GM23338 (cell line): Measurements from ENCODE around the gene FRMPD1. TPM values are rescaled to one million over a fixed set of nuclear protein-coding genes. Genes with fewer than 3 reads are reported as not detected.

ENCODE experiments used
- ATAC-seq: fragments of 200-7000 bp; cut with Tn5 transposase; 3 replicates; pipeline ENCODE4 v1.9.1; 2020
- DNase-seq: peaks from one replicate; pipeline ENCODE4 v3.0.0-alpha.2; 2015; ENCODE audit warnings: low spot score
- H2AFZ ChIP-seq: fragments of 200-600 bp; sonication (generic); 2 replicates; pipeline ENCODE4 v1.8.0; 2016; ENCODE audit warnings: antibody characterized with exemption, mild to moderate bottlenecking, moderate library complexity
- H3F3A ChIP-seq: fragments of 200-600 bp; sonication (generic); replicated peaks from 2 replicates; pipeline ENCODE4 v1.8.0; 2017; ENCODE audit warnings: antibody characterized with exemption, mixed run types, low read depth
- H3K27ac ChIP-seq: fragments of 200-600 bp; sonication (generic); 2 replicates; pipeline ENCODE4 v1.6.1; 2016; ENCODE audit warnings: low read depth
- H3K27me3 ChIP-seq: fragments of 200-600 bp; sonication (generic); 2 replicates; pipeline ENCODE4 v1.8.0; 2016; ENCODE audit warnings: mild to moderate bottlenecking, mixed run types, moderate library complexity; ENCODE audit not compliant: insufficient read depth
- H3K36me3 ChIP-seq: fragments of 200-600 bp; sonication (generic); 2 replicates; pipeline ENCODE4 v1.8.0; 2016; ENCODE audit warnings: mild to moderate bottlenecking; ENCODE audit not compliant: insufficient read depth
- H3K4me1 ChIP-seq: fragments of 200-600 bp; sonication (generic); 2 replicates; pipeline ENCODE4 v1.8.0; 2016; ENCODE audit warnings: mild to moderate bottlenecking, moderate library complexity; ENCODE audit not compliant: insufficient read depth
- H3K4me2 ChIP-seq: fragments of 200-600 bp; sonication (generic); 2 replicates; pipeline ENCODE4 v1.7.1; 2017; ENCODE audit warnings: mixed run types
- H3K4me3 ChIP-seq: fragments of 200-600 bp; sonication (generic); 2 replicates; pipeline ENCODE4 v1.6.1; 2016; ENCODE audit warnings: mixed run types
- H3K79me2 ChIP-seq: fragments of 200-600 bp; sonication (generic); replicated peaks from 2 replicates; pipeline ENCODE4 v1.8.0; 2017; ENCODE audit warnings: mild to moderate bottlenecking; ENCODE audit not compliant: insufficient read depth
- H3K9me2 ChIP-seq: fragments of 200-600 bp; sonication (generic); 2 replicates; pipeline ENCODE4 v1.8.0; 2017; ENCODE audit not compliant: insufficient read depth
- H4K20me1 ChIP-seq: fragments of 200-600 bp; sonication (generic); replicated peaks from 2 replicates; pipeline ENCODE4 v1.8.0; 2017; ENCODE audit warnings: mild to moderate bottlenecking; ENCODE audit not compliant: insufficient read depth
- H3K27ac Mint-ChIP-seq: 2 replicates; pipeline ENCODE4 v1.8.0; 2020; ENCODE audit warnings: inconsistent platforms, mild to moderate bottlenecking, moderate library complexity, mixed read lengths
- H3K27me3 Mint-ChIP-seq: 3 replicates; pipeline ENCODE4 v1.8.0; 2022; ENCODE audit warnings: low read depth, mild to moderate bottlenecking, moderate library complexity, mixed read lengths, inconsistent platforms; ENCODE audit not compliant: insufficient read depth, poor library complexity
- H3K36me3 Mint-ChIP-seq: 3 replicates; pipeline ENCODE4 v1.8.0; 2021; ENCODE audit warnings: low read depth, mild to moderate bottlenecking, inconsistent platforms, moderate library complexity, mixed read lengths
- H3K4me1 Mint-ChIP-seq: 3 replicates; pipeline ENCODE4 v1.8.0; 2020; ENCODE audit warnings: mild to moderate bottlenecking, inconsistent platforms, mixed read lengths
- H3K4me3 Mint-ChIP-seq: 3 replicates; pipeline ENCODE4 v1.8.0; 2021; ENCODE audit warnings: moderate library complexity, mild to moderate bottlenecking, inconsistent platforms, mixed read lengths
- H3K9me3 Mint-ChIP-seq: 3 replicates; pipeline ENCODE4 v1.8.0; 2020; ENCODE audit warnings: moderate library complexity, mild to moderate bottlenecking, inconsistent platforms, mixed read lengths
- CREB1 ChIP-seq: fragments of 250-450 bp; sonication (Bioruptor Pico); IDR thresholded peaks from 2 replicates; pipeline ENCODE4 v1.5.0; 2020; ENCODE audit warnings: low read depth, mild to moderate bottlenecking, moderate library complexity
- ETS1 ChIP-seq: IDR thresholded peaks from 2 replicates; pipeline ENCODE4 v1.6.1; 2016; ENCODE audit warnings: antibody characterized with exemption
- EZH2 ChIP-seq: fragments of 200-600 bp; sonication (generic); IDR thresholded peaks from one replicate; pipeline ENCODE4 v1.8.0; 2017; ENCODE audit warnings: antibody characterized with exemption, mild to moderate bottlenecking, low read depth; ENCODE audit not compliant: unreplicated experiment
- EZH2phosphoT487 ChIP-seq: fragments of 200-600 bp; sonication (generic); IDR thresholded peaks from one replicate; pipeline ENCODE4 v1.8.1; 2018; ENCODE audit warnings: antibody characterized with exemption; ENCODE audit not compliant: unreplicated experiment
- JUNB ChIP-seq: IDR thresholded peaks from one replicate; pipeline ENCODE4 v1.6.1; 2016; ENCODE audit warnings: antibody characterized with exemption; ENCODE audit not compliant: unreplicated experiment
- POLR2AphosphoS5 ChIP-seq: IDR thresholded peaks from 2 replicates; pipeline ENCODE4 v1.6.1; 2016; ENCODE audit warnings: antibody characterized with exemption, low read depth
- REST ChIP-seq: IDR thresholded peaks from one replicate; pipeline ENCODE4 v1.6.1; 2018; ENCODE audit warnings: antibody characterized with exemption; ENCODE audit not compliant: unreplicated experiment
- STAT1 ChIP-seq: IDR thresholded peaks from one replicate; pipeline ENCODE4 v1.6.1; 2016; ENCODE audit warnings: antibody characterized with exemption; ENCODE audit not compliant: unreplicated experiment
- ZNF114 ChIP-seq: fragments of 250-450 bp; sonication (Bioruptor Pico); IDR thresholded peaks from 2 replicates; pipeline ENCODE4 v1.5.0; 2020; ENCODE audit warnings: mild to moderate bottlenecking, moderate library complexity
- ZNF331 ChIP-seq: fragments of 250-450 bp; sonication (Bioruptor Pico); IDR thresholded peaks from 2 replicates; pipeline ENCODE4 v1.5.0; 2020; ENCODE audit warnings: low read depth, mild to moderate bottlenecking, moderate library complexity
- ZNF462 ChIP-seq: fragments of 250-450 bp; sonication (Bioruptor Pico); IDR thresholded peaks from 2 replicates; pipeline ENCODE4 v1.5.0; 2020; ENCODE audit warnings: mild to moderate bottlenecking, moderate library complexity
- polyA plus RNA-seq: library from polyadenylated mRNA; unstranded; fragments of >200 nt; fragmentation: Nextera tagmentation; extraction: Ambion mirVana; gene quantifications from 2 replicates; pipeline ENCODE4 v1.2.1, GENCODE V29; 2016
- total RNA-seq: library from RNA; depleted of rRNA; stranded (reverse); fragments of >200 nt; shearing (Covaris generic); gene quantifications from 2 replicates; pipeline ENCODE4 v1.2.3, GENCODE V29; 2014

FRMPD1 gene
- total and polyA plus RNA-seq, 2 experiments from 2014 or later = 0.23 to 0.63 TPM

DNA sequence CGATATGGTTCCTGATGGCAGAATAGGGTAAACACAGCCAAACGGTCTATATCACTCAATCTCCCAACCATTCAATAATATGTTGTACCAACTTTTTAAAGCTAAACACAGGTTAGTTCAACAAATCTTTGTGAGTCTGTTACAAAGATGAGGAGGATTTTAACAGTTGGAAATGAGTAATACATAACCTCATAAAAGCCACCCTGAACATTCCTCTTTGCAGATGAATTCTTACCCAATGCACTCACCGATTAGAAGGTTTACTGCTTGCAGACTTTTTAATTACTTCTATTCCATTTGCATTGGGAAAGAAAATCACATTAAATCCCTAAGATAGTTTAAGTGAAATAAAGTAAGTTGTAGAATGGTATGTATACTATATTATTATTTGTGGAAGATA, 79.5 kb downstream of the FRMPD1 start (continued):
- TF ChIP-seq REST (no peak), STAT1 (no peak), ZNF331 (CRISPR knock-in tag) (no peak)

DNA sequence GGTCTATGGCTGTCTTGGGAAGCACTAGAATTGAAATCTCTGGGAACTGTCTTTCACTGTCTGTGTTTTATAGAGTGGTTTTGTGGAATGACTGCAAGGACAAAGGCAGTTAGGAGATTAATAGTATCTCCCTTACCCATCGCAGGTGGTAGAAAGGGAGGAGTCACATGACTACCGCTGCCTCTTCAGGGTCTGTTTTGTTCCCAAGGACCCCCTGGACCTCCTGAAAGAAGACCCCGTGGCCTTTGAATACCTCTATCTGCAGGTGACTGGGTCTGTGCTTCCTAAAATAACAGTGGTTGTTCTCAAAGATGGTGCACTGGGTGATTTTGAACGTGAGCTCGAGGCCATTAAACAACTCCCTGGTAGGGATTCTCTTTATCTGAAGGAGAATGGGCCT, 80.1 kb downstream of the FRMPD1 start:
- no peaks in the 10 kb centered on the region for H3K36me3 ChIP-seq
- H3K27ac ChIP-seq = no peak overlapping the region
- H3F3A ChIP-seq = no peaks in the 10 kb centered on the region
- no peaks in the 10 kb centered on the region for H3K36me3 Mint-ChIP-seq
- no peak overlapping the region for H3K4me2 ChIP-seq
- H3K4me3 ChIP-seq = no peak overlapping the region
- H3K79me2 ChIP-seq = no peaks in the 10 kb centered on the region
- peaks cover 9% of the 10 kb centered on the region for H3K4me1 Mint-ChIP-seq
- no peaks in the 10 kb centered on the region for H4K20me1 ChIP-seq
- H3K9me2 ChIP-seq = no peaks in the 10 kb centered on the region
- H3K27ac Mint-ChIP-seq = no peak overlapping the region
- no peaks in the 10 kb centered on the region for H3K4me1 ChIP-seq
- peaks cover 3% of the 10 kb centered on the region for H3K27me3 Mint-ChIP-seq
- ATAC-seq = peak; percentile 81
- no peak overlapping the region for H2AFZ ChIP-seq
- no peaks in the 10 kb centered on the region for H3K9me3 Mint-ChIP-seq
- DNase-seq = no peak
- no peak overlapping the region for H3K4me3 Mint-ChIP-seq
- H3K27me3 ChIP-seq = no peaks in the 10 kb centered on the region
- no peak for TF ChIP-seq CREB1
- no peak for TF ChIP-seq ETS1
- no peak for TF ChIP-seq STAT1
- TF ChIP-seq EZH2phosphoT487 = no peak
- no peak for TF ChIP-seq REST
- TF ChIP-seq ZNF462 (CRISPR knock-in tag) = no peak
- TF ChIP-seq JUNB = no peak
- TF ChIP-seq EZH2 = no peak
- TF ChIP-seq ZNF331 (CRISPR knock-in tag) = no peak
- no peak for TF ChIP-seq POLR2AphosphoS5
- TF ChIP-seq ZNF114 (CRISPR knock-in tag) = no peak
